Adrenal gland (tissue), 12 donors: ENCODE measurements around the gene AKNAD1. TPM values are rescaled to one million over a fixed set of nuclear protein-coding genes. Genes with fewer than 3 reads are reported as not detected.

Experiments used
- DNase-seq, 7 donors: peaks; one replicate each; pipeline ENCODE4 v3.0.0-alpha.2; 2019 to 2020
- H3K27ac ChIP-seq, 5 donors: fragments of 200-600 bp; sonication (generic) in 4 of 5; 1 replicate in 3 of 5; 2 replicates in 2 of 5; pipeline versions ENCODE4 v1.5.1 to v1.8.0; 2016 to 2020; ENCODE audit warnings: mild to moderate bottlenecking in 1 of 5
- H3K27me3 ChIP-seq: fragments of 200-600 bp; 2 replicates; pipeline ENCODE4 v1.8.0; 2021
- H3K36me3 ChIP-seq, 2 donors: fragments of 200-600 bp; replicated peaks in 1 of 2; 1 replicate in 1 of 2; 2 replicates in 1 of 2; pipeline versions ENCODE4 v1.5.1 to v1.8.0; 2018 to 2022
- H3K4me1 ChIP-seq, 2 donors: fragments of 200-600 bp; replicated peaks in 1 of 2; 1 replicate in 1 of 2; 2 replicates in 1 of 2; pipeline versions ENCODE4 v1.5.1 to v1.8.0; 2018 to 2021
- H3K4me3 ChIP-seq, 4 donors: fragments of 200-600 bp; sonication (generic) in 3 of 4; one replicate each; pipeline ENCODE4 v1.5.1; 2016 to 2018
- H3K9me3 ChIP-seq, 3 donors: fragments of 200-600 bp; sonication (generic) in 1 of 3; replicated peaks in 1 of 3; 1 replicate in 2 of 3; 2 replicates in 1 of 3; pipeline versions ENCODE4 v1.5.1 to v1.8.0; 2016 to 2021
- CTCF ChIP-seq, 6 experiments: fragments of 450-650 bp in 4 of 6; fragments of 200-600 bp in 2 of 6; sonication (generic) in 1 of 6; IDR thresholded peaks; 1 replicate in 5 of 6; 2 replicates in 1 of 6; pipeline versions ENCODE4 v1.5.1 to v1.8.0; 2016 to 2021; ENCODE audit warnings: antibody characterized with exemption in 6 of 6, mild to moderate bottlenecking in 2 of 6, moderate library complexity in 1 of 6
- POLR2A ChIP-seq, 2 donors: fragments of 450-650 bp; IDR thresholded peaks; one replicate each; pipeline ENCODE4 v1.6.1; 2017; ENCODE audit warnings: antibody characterized with exemption in 2 of 2, mild to moderate bottlenecking in 2 of 2, moderate library complexity in 1 of 2
- WGBS, 4 donors: extraction: QIAGEN DNeasy Blood & Tissue Kit in 2 of 4; methylation state at CpG; one replicate each; pipeline versions ENCODE4 v1.1.5 to v1.1.7; 2013 to 2017; 5-methylcytosine and 5-hydroxymethylcytosine counted together
- intact Hi-C, 2 donors: fragments of 100-400 bp; cut with DNase I; formaldehyde crosslinking; loops; one replicate each; pipeline versions ENCODE4 v1.14.1 to v1.15.0; 2022 to 2023
- polyA plus RNA-seq, 3 donors: library from polyadenylated mRNA; stranded (reverse); fragments of 200-250 nt in 2 of 3; fragments of 350-450 nt in 1 of 3; fragmentation: Illumina TruSeq in 1 of 3; extraction: RNeasy Lipid Tissue Mini Kit (QIAGEN cat#74804) in 1 of 3; gene quantifications; one replicate each; pipeline ENCODE4 v1.2.3, GENCODE V29; 2013 to 2014
- total RNA-seq, 9 donors: library from RNA; depleted of rRNA in 4 of 9; stranded (reverse); fragments of >200 nt in 4 of 9; fragments of 120-200 nt in 1 of 9; fragmentation: NEBNext Ultra II Directional in 1 of 9; extraction: Animal tissue kit (Norgen Biotek cat#: 25700) in 1 of 9; gene quantifications; one replicate each; pipeline versions ENCODE4 v1.1.0 to v1.2.4, GENCODE V29; 2013 to 2023
- donor health status: healthy with polysubstance abuse.
- donor health status: Bipolar disorder and iron deficiency.
- donor health status: DM: yes; HTN: yes; CAD: no.
- donor health status: DM: no; HTN: no; CAD: no.
- donor health status: DM: no; HTN: no; CAD: no.
- donor health status: DM: yes; HTN: yes; CAD: no.

AKNAD1 gene
- total and polyA plus RNA-seq, 12 donors = 0.35 to 8.5 (median 1.4) TPM; not detected in 3

- TF ChIP-seq POLR2A (IDR thresholded peaks at IDR 0.05) (no peak), CTCF (IDR thresholded peaks at IDR 0.05) (no peak)
- peaks cover 0 to 17% of the 10 kb centered on the region in 2 donors for H3K36me3 ChIP-seq
- H3K4me1 ChIP-seq = peaks cover 0 to 21% of the 10 kb centered on the region in 2 donors
- WGBS, 4 donors = 88 to 99% (median 92%) methylated on average over 3 of the region's 3 CpGs
- no peaks in the 10 kb centered on the region for H3K27me3 ChIP-seq
- H3K4me3 ChIP-seq = no peak overlapping the region
- H3K9me3 ChIP-seq = no peaks in the 10 kb centered on the region
- intact Hi-C loops = no loop called here
- H3K27ac ChIP-seq = no peak overlapping the region
- no peak for DNase-seq
Measured at GRCh38 chr1:108811611-108812010, 45.3 kb downstream of the AKNAD1 start.

- Histone ChIP-seq H3K9me3 (no peaks in the 10 kb centered on the region), H3K27ac (no peak overlapping the region), H3K36me3 (peaks cover 0 to 24% of the 10 kb centered on the region in 2 donors), H3K27me3 (no peaks in the 10 kb centered on the region), H3K4me1 (no peaks in the 10 kb centered on the region), H3K4me3 (no peak overlapping the region)
- TF ChIP-seq POLR2A (IDR thresholded peaks at IDR 0.05) = no peak
- TF ChIP-seq CTCF (IDR thresholded peaks at IDR 0.05) = no peak
- intact Hi-C loops = no loop called here
- 92 to 95% (median 95%) methylated on average over 4 of the region's 4 CpGs for WGBS, 4 donors
- no peak for DNase-seq
Measured at GRCh38 chr1:108808438-108808837, 48.5 kb downstream of the AKNAD1 start.

DNA sequence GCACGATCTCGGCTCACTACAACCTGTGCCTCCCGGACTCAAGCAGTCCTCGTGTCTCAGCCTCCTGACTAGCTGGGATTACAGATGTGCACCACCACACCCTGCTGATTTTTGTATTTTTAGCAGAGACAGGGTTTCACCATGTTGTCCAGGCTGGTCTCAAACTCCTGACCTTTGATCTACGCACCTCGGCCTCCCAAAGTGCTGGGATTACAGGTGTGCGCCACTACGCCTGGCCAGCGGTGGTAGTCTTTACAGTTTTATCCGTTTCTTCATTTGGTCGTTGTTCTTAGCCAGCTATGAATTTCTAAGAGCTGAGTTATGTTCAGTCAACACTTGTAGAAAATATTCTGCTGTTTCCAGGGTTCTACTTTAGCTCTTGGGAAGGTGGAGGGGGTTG, 53.3 kb downstream of the AKNAD1 start:
- no peaks in the 10 kb centered on the region for H3K9me3 ChIP-seq
- H3K4me3 ChIP-seq = no peak overlapping the region
- intact Hi-C loops = no loop called here
- WGBS, 4 donors = 95 to 98% (median 96%) methylated on average over 11 of the region's 11 CpGs
- TF ChIP-seq CTCF (IDR thresholded peaks at IDR 0.05) (no peak), POLR2A (IDR thresholded peaks at IDR 0.05) (no peak)
- H3K36me3 ChIP-seq = peaks cover 0 to 49% of the 10 kb centered on the region in 2 donors
- DNase-seq = no peak
- H3K27ac ChIP-seq = no peak overlapping the region
- H3K4me1 ChIP-seq = no peaks in the 10 kb centered on the region
- H3K27me3 ChIP-seq = no peaks in the 10 kb centered on the region

- peaks cover 0 to 53% of the 10 kb centered on the region in 2 donors for H3K36me3 ChIP-seq
- no peaks in the 10 kb centered on the region for H3K4me1 ChIP-seq
- DNase-seq = no peak
- no peak overlapping the region for H3K4me3 ChIP-seq
- no peaks in the 10 kb centered on the region for H3K27me3 ChIP-seq
- H3K27ac ChIP-seq = no peak overlapping the region
- intact Hi-C loops = no loop called here
- TF ChIP-seq POLR2A (IDR thresholded peaks at IDR 0.05) (no peak), CTCF (IDR thresholded peaks at IDR 0.05) (no peak)
- H3K9me3 ChIP-seq = no peaks in the 10 kb centered on the region
Measured at GRCh38 chr1:108801101-108801500, 55.8 kb downstream of the AKNAD1 start.
